Calu3 (cell line): Measurements from ENCODE around the gene SYNGR2. TPM values are rescaled to one million over a fixed set of nuclear protein-coding genes. Genes with fewer than 3 reads are reported as not detected.
"Not testable (repeated sequence)": the region's sequence is repeated elsewhere in the genome, so short reads cannot be mapped to it uniquely, and the experiment has no call there.

Experiments
- BruUV-seq: library from RNA; stranded (reverse); fragments of 400-500 nt; replicated peaks from 2 replicates; lab custom pipeline; 2021; lab: Mats Ljungman, UMichigan
- CTCF ChIA-PET: fragments of 300-600 bp; sonication (Branson Sonifier 250); formaldehyde crosslinking; loops from one replicate; lab custom pipeline; 2022; ENCODE audit warnings: antibody characterized with exemption; lab: Charles Lee
- DNase-seq: peaks from one replicate; pipeline ENCODE4 v3.0.0; 2022
- H3K27ac Mint-ChIP-seq: one replicate; pipeline ENCODE4 v1.8.0; 2022; ENCODE audit warnings: mixed read lengths; ENCODE audit not compliant: unreplicated experiment
- H3K27me3 Mint-ChIP-seq: one replicate; pipeline ENCODE4 v1.8.0; 2022; ENCODE audit warnings: mixed read lengths; ENCODE audit not compliant: unreplicated experiment
- H3K36me3 Mint-ChIP-seq: one replicate; pipeline ENCODE4 v1.8.0; 2022; ENCODE audit warnings: mild to moderate bottlenecking, moderate library complexity, mixed read lengths; ENCODE audit not compliant: insufficient read depth, unreplicated experiment
- H3K4me1 Mint-ChIP-seq: one replicate; pipeline ENCODE4 v1.8.0; 2022; ENCODE audit warnings: mild to moderate bottlenecking, low read depth, mixed read lengths; ENCODE audit not compliant: unreplicated experiment
- H3K4me3 Mint-ChIP-seq: one replicate; pipeline ENCODE4 v1.8.0; 2022; ENCODE audit warnings: mild to moderate bottlenecking, low read depth, moderate library complexity, mixed read lengths; ENCODE audit not compliant: unreplicated experiment
- H3K9me3 Mint-ChIP-seq: one replicate; pipeline ENCODE4 v1.8.0; 2022; ENCODE audit warnings: low read depth, mixed read lengths; ENCODE audit not compliant: unreplicated experiment
- CTCF ChIP-seq: fragments of 200-600 bp; IDR thresholded peaks from one replicate; pipeline ENCODE4 v1.8.0; 2022; ENCODE audit warnings: antibody characterized with exemption; ENCODE audit not compliant: unreplicated experiment
- intact Hi-C: fragments of 100-400 bp; cut with micrococcal nuclease; formaldehyde crosslinking; loops from one replicate; pipeline ENCODE4 v1.10.0; 2022; ENCODE audit not compliant: unreplicated experiment
- total RNA-seq: library from RNA; stranded (reverse); gene quantifications from 2 replicates; pipeline ENCODE4 v1.2.3, GENCODE V29; 2022

SYNGR2 gene
- total RNA-seq, 1 experiment from 2014 or later: 204 TPM

- no peak for TF ChIP-seq CTCF
- intact Hi-C loops: no loop called here
- BruUV-seq: no TSS peak
- no peak for DNase-seq
- CTCF ChIA-PET: interaction anchor here (1.2 kb wide), 1 partner anchor 9 kb away, joined by 3 read pairs; no protein-coding TSS in a partner anchor
- H3K27ac Mint-ChIP-seq: no peak overlapping the region
- no peaks in the 10 kb centered on the region for H3K9me3 Mint-ChIP-seq
- peaks cover 67% of the 10 kb centered on the region for H3K4me1 Mint-ChIP-seq
- H3K27me3 Mint-ChIP-seq: no peaks in the 10 kb centered on the region
- peaks cover 37% of the 10 kb centered on the region for H3K36me3 Mint-ChIP-seq
- no peak overlapping the region for H3K4me3 Mint-ChIP-seq
Measured at GRCh38 chr17:78138204-78139060, 29.9 kb upstream of the SYNGR2 start.

- DNase-seq, BruUV-seq, intact Hi-C loops, H3K9me3 Mint-ChIP-seq, H3K27me3 Mint-ChIP-seq: not testable (repeated sequence)
- Mint-ChIP-seq H3K36me3 (peaks cover 41% of the 10 kb centered on the region), H3K4me3 (peak overlapping the region; percentile 37), H3K4me1 (peaks cover 72% of the 10 kb centered on the region), H3K27ac (peak overlapping the region; percentile 30)
- CTCF ChIA-PET: interaction anchor here (0.5 to 0.8 kb wide), 3 partner anchors 12 to 1920 kb away, joined by 3 to 7 read pairs (median 3); no protein-coding TSS in a partner anchor
Measured at GRCh38 chr17:78139861-78140168, 28.6 kb upstream of the SYNGR2 start.

GRCh38 chr17:78140169-78141051 lies 28.0 kb upstream of the SYNGR2 start:
- no TSS peak for BruUV-seq
- Mint-ChIP-seq H3K27me3 (no peaks in the 10 kb centered on the region), H3K36me3 (peaks cover 43% of the 10 kb centered on the region), H3K4me3 (peak overlapping the region; percentile 37), H3K9me3 (no peaks in the 10 kb centered on the region), H3K4me1 (peaks cover 73% of the 10 kb centered on the region), H3K27ac (peak overlapping the region; percentile 30)
- peak; percentile 83 for DNase-seq
- no peak for TF ChIP-seq CTCF
- intact Hi-C loops: no loop called here
- CTCF ChIA-PET: interaction anchor here (0.5 to 0.8 kb wide), 3 partner anchors 11 to 1919 kb away, joined by 3 to 7 read pairs (median 3); no protein-coding TSS in a partner anchor

- DNase-seq: no peak
- intact Hi-C loops: no loop called here
- Mint-ChIP-seq H3K9me3 (no peaks in the 10 kb centered on the region), H3K4me1 (peaks cover 65% of the 10 kb centered on the region), H3K4me3 (no peak overlapping the region), H3K36me3 (peaks cover 51% of the 10 kb centered on the region), H3K27me3 (no peaks in the 10 kb centered on the region), H3K27ac (peak overlapping the region; percentile 50)
- BruUV-seq: no TSS peak
- no peak for TF ChIP-seq CTCF
- CTCF ChIA-PET: interaction anchor here (0.7 to 1.4 kb wide), 6 partner anchors 10 to 312 kb away, joined by 3 to 16 read pairs (median 5); partner anchors contain the start of genes AFMID, BIRC5 and TK1
Measured at GRCh38 chr17:78141437-78142118, 26.8 kb upstream of the SYNGR2 start.
